ENCODE measurements around the gene TLL1.

The TLL1 gene

DNA sequence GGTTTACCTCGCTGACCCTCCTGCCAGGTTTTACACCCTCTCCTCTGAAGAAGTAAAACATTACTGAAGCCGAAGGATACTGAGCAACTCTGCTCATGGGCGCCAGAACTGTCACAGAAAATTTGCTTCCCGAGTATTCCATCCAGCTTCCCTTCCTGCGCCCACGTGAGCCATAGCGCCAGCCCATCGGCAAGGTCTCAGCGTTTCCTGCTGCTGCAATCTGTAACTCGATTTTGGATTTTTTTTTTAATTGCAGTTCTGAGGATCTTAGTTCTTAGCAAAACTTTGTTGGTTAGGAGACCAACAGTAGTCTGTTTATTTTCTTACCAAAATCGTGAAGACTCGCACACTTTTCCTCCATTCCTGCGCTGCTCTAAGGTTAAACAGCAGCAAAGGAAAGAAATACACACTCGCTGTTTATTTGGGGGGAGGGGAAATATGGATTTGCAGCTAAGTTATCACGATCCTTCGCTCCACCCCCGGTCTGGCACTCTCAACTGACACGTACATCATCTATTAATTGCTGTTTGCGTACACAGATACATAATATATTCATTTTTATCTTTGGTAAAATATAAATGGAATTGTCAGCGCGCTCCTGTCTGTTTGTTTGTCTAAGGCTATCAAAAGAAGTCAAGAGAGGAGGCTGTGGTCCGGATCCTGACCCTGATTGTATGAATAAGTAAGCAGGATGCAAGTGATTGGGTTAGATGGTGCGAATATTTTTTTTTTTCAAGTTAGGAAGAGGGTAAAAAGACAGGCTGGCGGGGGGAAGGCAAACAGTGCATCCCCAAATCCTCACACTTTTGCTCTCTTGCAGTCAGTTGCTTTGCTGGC lies at the start of gene TLL1:
Gene TLL1, plus strand, starts transcription at position 777 of the 837 bp plus-strand sequence. CDS start 668 bp downstream, outside the sequence.
- DNase-seq (ENCODE audit: low read depth, low spot score) = no peak

DNA sequence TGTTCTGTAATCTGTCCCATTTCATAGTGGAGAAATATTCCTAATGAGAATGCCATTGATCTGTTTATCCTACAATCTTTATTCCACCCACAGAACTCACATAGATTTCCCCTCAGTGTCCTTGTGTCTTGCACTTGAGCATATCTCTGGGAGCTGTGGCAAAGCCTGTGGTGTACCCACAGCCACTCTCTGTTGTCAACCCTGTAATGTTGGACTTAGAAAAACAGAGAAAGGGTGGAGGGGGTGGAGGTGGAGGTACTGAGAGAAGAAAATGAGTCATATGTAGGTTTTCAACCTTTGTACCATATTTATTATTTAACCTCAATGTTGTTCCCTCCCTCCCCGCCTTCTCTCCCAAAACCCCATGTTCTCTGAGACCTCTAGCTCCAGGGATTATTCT lies 46.9 kb upstream of the TLL1 start:
- no peak for DNase-seq (ENCODE audit: low read depth, low spot score)

GRCh38 chr4:165827018-165827417 lies 46.0 kb upstream of the TLL1 start:
- no peak for DNase-seq (ENCODE audit: low read depth, low spot score)

DNA sequence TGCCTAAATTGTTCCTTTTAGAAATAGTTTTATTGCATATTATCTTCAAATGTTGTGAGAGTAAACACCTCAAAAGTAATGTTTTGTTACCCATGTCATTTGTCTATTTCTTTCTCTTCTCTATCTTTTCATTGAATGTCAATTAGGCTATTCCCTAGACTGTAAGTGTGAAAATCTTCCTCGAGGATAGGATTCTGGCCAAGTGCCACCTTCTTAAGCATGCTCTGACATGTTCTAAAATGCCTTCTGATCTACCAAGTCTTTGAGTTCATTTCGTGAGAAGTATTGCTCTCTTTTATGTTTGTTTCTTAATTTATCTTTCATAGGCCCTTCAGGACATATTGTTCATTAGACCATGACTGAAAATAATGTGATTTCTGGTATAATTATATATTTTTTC lies 44.1 kb upstream of the TLL1 start:
- no peak for DNase-seq (ENCODE audit: low read depth, low spot score)

GRCh38 chr4:165834116-165834515 lies 38.9 kb upstream of the TLL1 start:
- no peak for DNase-seq (ENCODE audit: low read depth, low spot score)

DNA sequence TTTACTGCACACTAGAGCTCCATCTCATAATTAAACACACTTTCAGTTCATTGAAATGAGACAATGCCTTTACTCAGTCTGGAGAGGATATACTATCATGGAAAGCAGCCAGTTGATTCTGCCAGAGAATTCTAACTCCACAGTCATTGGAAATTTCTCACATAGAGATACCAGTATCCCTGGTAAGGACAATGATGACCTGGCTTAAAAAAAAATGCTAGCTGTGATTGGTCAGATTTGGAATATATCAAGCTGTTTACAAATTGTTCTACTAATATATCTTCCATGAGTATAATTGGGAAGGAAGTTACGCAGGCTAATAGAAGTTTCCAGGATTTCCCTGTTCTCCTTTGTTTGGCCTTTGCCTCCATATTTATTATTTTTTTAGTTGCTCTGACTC lies 34.5 kb upstream of the TLL1 start:
- no peak for DNase-seq (ENCODE audit: low read depth, low spot score)

- no peak for DNase-seq (ENCODE audit: low read depth, low spot score)
Measured at GRCh38 chr4:165839615-165840333, 33.3 kb upstream of the TLL1 start.

DNA sequence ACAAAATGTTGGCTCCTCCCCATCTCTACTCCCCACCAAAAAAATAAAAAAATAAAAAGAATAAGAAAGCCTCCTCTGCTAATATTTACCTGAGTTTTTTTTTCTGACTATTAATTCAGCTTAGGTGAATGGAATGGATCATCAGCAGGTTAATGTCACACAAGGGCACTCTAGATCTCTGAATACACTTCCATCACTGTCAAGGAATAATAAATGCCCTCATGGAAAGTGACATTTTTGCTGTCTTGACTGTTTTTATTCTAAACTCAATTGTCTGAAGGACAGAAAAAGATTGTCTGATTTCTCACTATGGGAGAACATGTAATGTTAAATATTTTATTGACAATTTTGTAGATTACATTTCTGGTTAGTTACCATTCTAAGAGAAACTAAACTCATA lies 30.4 kb upstream of the TLL1 start:
- DNase-seq (ENCODE audit: low read depth, low spot score) = no peak

DNA sequence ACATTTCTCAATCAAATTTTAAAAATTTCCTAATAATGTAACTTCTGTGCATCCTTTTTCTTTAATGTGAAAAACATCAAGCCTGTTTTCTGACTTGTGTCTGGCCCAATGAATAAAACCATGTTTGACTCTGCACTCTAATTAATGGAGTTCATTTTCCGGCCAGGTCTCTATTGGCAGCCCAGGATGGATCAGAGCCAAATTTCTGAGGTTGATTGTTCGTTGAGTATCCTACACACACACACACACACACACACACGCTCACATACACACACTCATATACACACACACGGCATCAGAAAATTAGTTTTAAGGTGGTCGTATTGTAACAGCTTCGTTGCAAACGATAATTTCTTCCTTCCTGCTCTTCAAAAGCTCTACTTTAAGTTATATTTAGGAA lies 28.9 kb upstream of the TLL1 start:
- DNase-seq (ENCODE audit: low read depth, low spot score) = no peak

DNA sequence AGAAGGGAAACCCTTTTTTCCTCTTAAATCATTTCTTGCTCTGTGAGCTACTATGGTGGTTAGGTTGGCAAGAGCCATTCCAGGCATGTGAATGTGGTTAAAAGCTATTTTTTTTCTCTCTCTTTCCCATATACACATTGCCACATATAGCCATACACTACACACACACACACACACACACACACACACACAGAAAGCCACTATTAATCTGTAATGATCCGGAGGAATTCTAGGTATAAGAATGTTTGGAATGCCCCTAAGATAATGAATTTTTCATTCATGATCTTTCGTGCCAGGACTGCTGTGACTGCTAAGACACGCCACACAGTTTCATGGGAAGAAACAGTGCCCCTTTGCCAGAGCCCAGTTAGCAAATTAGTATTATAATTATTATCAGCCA lies 21.8 kb upstream of the TLL1 start:
- DNase-seq (ENCODE audit: low read depth, low spot score) = no peak

DNA sequence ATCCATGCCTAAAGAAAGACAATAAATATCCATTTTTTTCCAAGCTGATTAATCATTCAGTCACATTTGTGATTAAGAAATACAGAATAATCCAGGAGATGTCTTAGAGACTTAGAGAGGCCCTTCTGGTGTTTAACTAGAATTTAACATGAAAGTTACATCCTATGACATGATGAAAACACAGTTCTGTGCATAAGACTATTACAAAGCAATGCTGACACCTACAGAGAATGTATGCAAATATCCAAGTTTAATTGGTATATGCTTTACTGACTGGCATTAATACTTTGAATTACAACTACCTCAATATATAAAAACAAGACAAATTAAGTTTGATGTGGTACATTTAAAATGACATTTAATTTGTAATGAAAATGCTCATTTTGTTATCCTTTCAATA lies 17.8 kb upstream of the TLL1 start:
- no peak for DNase-seq (ENCODE audit: low read depth, low spot score)

- DNase-seq (ENCODE audit: low read depth, low spot score) = no peak
Measured at GRCh38 chr4:165861363-165861762, 11.7 kb upstream of the TLL1 start.

GRCh38 chr4:165864271-165864670 lies 8.8 kb upstream of the TLL1 start:
- no peak for DNase-seq (ENCODE audit: low read depth, low spot score)

GRCh38 chr4:165866019-165866650 lies 6.9 kb upstream of the TLL1 start:
- DNase-seq (ENCODE audit: low read depth, low spot score) = no peak

GRCh38 chr4:165867961-165868360 lies 5.1 kb upstream of the TLL1 start:
- DNase-seq (ENCODE audit: low read depth, low spot score) = no peak

- no peak for DNase-seq (ENCODE audit: low read depth, low spot score)
Measured at GRCh38 chr4:165873298-165874071, 448 bp downstream of the TLL1 start.

GRCh38 chr4:165874072-165874790 lies 1.2 kb downstream of the TLL1 start:
- no peak for DNase-seq (ENCODE audit: low read depth, low spot score)

DNA sequence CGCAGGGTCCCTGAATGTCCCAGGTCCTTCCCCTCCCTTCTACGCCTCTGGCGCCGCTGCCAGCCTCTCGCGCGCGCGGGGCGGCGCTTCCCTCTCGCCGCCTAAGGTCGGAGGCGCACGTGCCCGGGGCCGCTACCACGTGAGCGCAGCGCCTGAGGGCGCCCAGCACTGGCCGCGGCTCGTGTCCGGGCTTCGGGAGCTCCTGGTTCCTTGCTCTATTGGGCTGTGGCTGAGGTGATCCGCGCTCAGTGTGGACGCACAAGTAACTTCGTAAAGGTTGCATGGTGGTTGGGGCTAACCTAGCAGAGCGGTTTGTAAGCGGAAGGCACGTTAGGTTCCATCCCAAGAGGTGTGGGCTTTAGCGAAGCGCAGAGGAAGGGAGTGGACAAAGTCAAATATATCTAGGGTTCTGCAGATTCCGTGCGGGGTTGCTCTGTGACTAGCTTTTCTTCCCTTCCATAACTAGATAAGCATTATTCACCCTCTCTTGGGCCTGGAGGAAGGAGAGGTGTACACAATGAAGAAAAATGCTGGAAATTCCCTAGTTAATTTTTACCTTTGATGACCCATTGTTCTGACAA lies 1.8 kb downstream of the TLL1 start:
- DNase-seq (ENCODE audit: low read depth, low spot score) = no peak

DNA sequence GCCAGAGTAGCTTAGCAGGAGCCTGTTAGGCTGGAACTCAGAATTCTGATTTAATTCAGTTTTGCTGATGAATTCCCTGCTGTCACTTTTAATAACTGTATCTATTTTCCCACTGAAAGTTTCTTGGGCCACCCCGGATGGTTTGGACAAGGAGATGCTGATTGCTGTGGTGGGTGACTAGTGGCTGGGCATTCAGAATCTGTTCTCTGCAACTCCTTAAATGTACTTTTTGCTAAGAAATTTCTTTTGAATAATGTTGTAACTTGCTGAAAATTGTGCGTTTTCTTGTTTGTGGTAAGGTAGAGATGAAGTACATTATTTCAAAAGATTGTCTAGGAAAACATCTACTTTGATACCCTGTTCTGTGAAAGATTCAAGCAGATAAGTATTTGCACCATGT lies 2.4 kb downstream of the TLL1 start:
- no peak for DNase-seq (ENCODE audit: low read depth, low spot score)

DNA sequence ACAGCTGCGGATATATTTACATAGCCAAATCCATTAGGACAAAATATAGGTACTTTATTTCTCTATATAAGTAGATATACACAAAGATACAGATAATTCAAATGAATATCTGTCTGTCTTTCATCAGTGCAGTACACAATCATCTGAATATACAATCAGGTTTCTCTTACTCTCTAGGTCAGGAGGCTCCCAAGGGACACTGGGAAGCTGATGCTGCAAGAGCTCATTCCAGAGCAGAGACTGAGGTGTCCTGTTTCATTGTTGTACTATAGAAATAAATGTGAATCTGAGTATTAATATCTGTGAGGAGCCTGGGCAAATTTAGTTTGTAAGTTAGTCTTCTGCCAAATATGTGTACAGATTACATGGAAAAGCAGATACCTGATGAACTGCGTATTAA lies 4.2 kb downstream of the TLL1 start:
- DNase-seq (ENCODE audit: low read depth, low spot score) = no peak

- DNase-seq (ENCODE audit: low read depth, low spot score) = no peak
Measured at GRCh38 chr4:165879641-165880040, 6.6 kb downstream of the TLL1 start.
